ENCODE data around the gene SPIRE1.

- no peak for TF ChIP-seq POLR2A (IDR thresholded peaks at IDR 0.05)
- no peak for TF ChIP-seq CTCF (IDR thresholded peaks at IDR 0.05)
Observed at GRCh38 chr18:12599966-12600365, 57.9 kb downstream of the SPIRE1 start.
